ENCODE results near the gene TSPAN9.

DNA sequence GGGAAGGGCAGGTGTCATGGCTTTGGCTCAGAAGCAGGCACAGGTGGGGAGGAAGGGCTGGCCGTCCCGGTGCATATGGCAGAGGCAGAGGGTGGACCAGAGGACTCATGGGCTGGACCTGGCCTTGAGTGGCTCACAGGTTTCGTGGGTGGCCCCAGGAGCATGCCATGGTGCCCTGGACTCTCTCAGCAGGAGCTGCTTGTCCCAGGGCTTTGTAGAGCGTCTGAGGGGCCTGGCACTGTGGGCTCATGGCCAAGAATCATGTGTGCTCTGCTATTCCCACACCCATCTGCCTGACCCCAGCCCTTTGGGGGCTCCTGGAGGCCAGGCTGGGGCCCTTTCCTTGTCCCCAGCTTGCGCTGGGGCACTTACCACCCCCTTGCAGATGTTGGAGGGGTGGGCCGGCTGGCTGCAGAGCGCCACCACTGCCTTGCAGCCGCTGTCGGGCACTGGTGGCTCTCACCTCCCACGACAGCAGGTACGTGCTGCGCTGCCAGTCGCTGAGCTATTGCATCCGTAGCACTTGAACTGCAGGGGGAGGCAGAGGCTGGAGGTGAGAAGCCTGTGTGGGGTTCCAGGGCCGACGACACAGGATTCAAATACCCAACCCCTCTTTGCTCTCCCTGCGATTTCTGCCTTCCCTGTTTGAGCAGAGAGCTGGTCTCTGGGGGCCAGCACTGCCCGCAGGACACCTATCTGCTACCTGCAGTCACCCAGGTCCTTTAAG, 226.4 kb downstream of the TSPAN9 start:
- TF ChIP-seq, protein P1, sequence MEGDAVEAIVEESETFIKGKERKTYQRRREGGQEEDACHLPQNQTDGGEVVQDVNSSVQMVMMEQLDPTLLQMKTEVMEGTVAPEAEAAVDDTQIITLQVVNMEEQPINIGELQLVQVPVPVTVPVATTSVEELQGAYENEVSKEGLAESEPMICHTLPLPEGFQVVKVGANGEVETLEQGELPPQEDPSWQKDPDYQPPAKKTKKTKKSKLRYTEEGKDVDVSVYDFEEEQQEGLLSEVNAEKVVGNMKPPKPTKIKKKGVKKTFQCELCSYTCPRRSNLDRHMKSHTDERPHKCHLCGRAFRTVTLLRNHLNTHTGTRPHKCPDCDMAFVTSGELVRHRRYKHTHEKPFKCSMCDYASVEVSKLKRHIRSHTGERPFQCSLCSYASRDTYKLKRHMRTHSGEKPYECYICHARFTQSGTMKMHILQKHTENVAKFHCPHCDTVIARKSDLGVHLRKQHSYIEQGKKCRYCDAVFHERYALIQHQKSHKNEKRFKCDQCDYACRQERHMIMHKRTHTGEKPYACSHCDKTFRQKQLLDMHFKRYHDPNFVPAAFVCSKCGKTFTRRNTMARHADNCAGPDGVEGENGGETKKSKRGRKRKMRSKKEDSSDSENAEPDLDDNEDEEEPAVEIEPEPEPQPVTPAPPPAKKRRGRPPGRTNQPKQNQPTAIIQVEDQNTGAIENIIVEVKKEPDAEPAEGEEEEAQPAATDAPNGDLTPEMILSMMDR (IDR thresholded peaks at IDR 0.05 in 2 of 3, conservative IDR thresholded peaks at IDR 0.05 in 1 of 3; ENCODE audit: borderline replicate concordance in 1 of 3, insufficient read depth in 1 of 3, low read depth in 2 of 3, low read length in 2 of 3), result peak; percentile 45 to 57 (median 57); a peak in 5 of 6 replicates
- TF ChIP-seq, protein P2, sequence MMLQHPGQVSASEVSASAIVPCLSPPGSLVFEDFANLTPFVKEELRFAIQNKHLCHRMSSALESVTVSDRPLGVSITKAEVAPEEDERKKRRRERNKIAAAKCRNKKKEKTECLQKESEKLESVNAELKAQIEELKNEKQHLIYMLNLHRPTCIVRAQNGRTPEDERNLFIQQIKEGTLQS (IDR thresholded peaks at IDR 0.05), result no peak
- TF ChIP-seq SP1 (IDR thresholded peaks at IDR 0.05; ENCODE audit: low read depth) (no peak), EZH2phosphoT487 (IDR thresholded peaks at IDR 0.05; ENCODE audit: borderline replicate concordance) (no peak), POLR2AphosphoS5 (IDR thresholded peaks at IDR 0.05; ENCODE audit: low read depth, low read length) (no peak), RAD21 (IDR thresholded peaks at IDR 0.05; ENCODE audit: low read depth) (peak; percentile 81), REST (IDR thresholded peaks at IDR 0.05; ENCODE audit: low read depth) (no peak), ZNF274 (IDR thresholded peaks at IDR 0.05; ENCODE audit: low read depth, low read length) (no peak), POLR2A (IDR thresholded peaks at IDR 0.05; ENCODE audit: borderline replicate concordance, extremely low read depth, insufficient read depth, insufficient read length) (no peak), EZH2 (IDR thresholded peaks at IDR 0.05) (no peak), SIN3A (IDR thresholded peaks at IDR 0.05; ENCODE audit: low read depth) (no peak), TCF7L2 (IDR thresholded peaks at IDR 0.05; ENCODE audit: borderline replicate concordance, extremely low read depth, insufficient read depth, insufficient read length) (no peak)

Measured in HCT116 (cell line).